ENCODE data around the gene GCK.
"Not testable (repeated sequence)": the region's sequence is repeated elsewhere in the genome, so short reads cannot be mapped to it uniquely, and the experiment has no call there.

The GCK gene

DNA sequence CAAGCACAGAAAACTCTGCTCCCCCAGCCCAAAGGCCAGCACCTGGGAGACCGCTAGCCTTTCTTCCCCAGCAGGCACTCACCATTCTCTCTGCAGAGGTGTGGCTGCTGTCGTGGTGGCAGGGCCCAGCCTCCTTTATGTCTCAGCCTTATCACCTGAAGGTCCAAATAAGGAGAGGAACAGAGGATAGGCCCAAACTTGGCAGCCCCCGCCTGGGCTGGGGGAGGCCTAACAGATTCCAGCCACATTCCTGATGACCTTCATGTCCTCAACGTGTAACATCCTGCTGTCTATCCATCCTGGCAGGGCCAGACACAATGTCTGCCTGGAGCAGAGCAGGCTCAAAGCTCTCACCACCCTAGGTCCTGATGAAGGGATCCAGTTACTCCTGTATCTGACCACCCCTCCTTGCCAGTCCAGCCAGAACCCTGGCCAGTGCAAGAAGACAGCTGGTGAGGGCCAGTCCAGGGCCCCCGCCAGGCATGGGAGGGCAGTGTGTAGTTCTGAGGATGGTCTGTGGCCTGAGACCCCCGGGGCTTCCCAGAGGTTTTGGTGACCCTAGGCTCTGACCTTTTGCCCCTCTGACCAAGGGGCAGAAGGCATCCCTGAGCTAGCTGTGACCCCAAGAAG, 47.9 kb downstream of the GCK start, which contains the start of gene MYL7:
MYL7 (minus strand) TSS at position 112 of the 630 bp plus-strand sequence; CDS start at position 85, 27 bp downstream.
- no peak for DNase-seq (ENCODE audit: low spot score)

DNA sequence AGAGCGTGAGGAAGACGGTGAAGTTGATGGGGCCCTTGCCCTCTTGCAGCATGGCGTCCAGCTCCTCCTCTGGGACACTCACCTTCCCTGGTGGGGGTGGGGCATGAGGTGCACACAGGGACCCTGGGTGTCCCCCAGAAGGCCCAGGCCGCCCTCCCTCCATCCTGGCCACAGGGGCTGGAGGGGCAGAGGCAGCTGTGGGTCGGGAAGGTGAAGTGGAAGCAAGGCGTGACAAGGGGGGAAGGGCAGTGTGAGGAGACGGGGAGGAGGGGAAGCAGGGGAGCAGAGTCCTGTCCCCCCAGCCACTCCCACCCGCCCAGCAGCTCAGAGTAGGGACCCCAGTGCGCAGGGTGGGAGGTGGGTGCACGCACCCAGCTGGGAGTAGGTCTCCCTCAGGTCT, 48.9 kb downstream of the GCK start:
- DNase-seq (ENCODE audit: low spot score): no peak

DNA sequence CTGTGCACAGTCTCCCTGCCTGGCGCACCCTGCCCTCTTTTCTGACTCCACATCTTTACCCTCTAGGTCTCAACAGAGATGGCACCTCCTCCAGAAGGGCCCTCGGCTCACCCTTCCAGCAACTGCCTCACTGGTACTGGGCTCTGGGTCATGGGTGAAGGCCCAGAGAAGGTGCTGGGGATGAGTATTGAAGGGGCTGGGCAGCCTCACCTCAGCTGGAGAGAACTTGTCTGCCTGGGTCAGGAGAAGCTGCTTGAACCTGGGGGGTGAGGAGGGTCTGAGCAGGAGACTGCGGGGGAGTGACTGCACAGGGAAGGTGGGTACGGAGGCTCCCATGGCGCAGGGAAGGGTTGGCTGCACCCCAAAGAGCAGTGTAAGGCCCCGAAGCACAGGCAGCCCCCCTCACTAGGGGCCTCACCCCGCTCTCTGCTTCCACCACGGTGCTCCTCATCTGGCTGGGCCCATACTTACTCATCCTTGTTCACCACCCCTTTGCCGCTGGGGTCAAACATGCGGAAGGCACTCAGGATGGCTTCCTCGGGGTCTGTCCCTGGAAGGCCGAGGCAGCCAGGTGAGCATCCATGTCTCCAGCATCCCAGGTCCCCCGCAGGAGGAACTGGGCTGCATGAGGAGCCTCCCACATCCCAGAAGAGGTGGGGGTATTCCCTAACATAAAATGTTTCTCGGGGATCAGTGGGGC, 49.8 kb downstream of the GCK start:
- DNase-seq (ENCODE audit: low spot score): no peak

DNA sequence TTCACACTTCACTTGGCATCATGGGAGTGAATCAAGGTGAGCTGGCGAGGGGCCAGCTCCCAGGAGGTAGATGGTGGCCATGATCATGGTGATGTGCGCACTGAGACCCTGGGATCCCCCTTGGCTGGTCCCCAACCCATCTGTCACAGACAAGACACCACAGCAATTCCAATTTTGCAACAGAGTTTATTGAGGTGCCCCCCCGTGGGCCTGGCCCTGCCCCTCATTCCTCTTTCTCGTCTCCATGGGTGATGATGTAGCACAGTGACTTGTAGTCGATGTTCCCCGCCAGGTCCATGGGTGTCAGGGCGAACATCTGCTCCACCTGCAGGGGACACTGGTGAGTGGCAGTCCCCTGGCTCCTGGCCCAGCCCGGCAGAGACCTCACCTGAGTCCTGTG, 50.5 kb downstream of the GCK start:
- no peak for DNase-seq (ENCODE audit: low spot score)

DNA sequence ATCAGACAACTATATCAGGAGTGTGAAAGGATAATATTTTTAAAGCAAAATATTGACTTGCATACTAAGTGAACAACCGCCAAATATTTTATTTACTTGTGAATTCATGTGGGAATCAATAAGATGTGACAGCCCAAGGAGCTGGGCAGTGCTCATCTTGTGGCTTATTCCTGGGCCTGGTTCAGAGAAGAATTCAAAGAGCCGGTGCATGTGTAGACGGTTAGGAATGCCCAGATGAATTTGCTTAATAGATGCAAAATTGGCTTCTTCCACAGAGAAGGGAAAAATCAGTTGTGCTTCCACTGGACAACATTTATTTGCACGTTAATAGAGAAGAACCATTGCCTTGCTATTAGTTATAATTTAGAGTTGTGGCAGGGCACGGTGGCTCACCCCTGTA, 52.5 kb downstream of the GCK start:
- DNase-seq (ENCODE audit: low spot score): no peak

DNA sequence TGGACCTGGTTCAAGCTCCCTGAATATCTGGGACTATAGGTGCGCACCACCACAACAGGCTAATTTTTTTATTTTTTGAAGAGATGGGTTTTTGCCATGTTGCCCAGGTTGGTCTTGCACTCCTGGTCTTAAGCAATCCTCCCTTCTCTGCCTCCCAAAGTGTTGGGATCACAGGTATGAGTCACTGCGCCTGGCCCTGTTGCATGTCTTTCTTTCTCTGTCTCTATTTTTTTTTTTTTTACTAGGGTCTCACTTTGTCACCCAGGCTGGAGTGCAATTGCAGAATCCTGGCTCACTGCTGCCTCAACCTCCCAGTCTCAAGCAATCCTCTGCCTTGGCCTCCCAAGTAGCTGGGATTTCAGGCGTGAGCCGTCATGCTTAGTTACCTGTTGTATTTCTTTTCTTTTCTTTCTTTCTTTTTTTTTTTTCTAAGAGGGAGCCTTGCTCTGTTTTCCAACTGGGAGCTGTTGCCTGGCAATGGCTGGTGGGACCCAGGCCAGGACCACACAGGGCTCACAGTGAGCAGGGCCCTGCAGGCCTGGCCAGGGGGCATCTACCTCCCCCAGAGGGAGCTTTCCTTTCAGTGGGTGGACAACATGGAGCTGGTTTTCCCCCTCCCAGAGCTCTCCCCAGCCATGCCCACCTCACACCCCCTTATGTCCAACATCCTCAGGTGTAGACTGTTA, 54.2 kb downstream of the GCK start:
- DNase-seq (ENCODE audit: low spot score): no peak

DNA sequence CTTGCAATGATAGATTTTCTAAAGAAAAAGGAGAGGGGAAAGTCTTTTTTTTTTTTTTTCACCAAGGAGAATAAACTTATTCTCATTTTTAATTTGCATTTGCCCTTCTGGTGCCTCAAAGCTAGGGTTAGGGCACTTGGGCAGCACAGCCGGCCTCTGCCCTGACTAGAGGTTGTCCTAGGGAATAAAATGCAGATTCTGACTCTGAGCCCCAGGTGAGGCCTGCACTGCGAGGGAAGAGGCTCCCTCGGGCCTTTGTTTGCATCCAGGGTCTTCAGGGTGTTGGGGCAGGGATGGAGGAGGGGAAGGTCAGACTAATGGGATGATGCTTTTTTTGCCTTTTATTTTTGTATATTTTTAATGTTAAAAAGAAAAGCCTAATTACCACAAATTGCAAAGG, 55.9 kb downstream of the GCK start:
- DNase-seq (ENCODE audit: low spot score): no peak

DNA sequence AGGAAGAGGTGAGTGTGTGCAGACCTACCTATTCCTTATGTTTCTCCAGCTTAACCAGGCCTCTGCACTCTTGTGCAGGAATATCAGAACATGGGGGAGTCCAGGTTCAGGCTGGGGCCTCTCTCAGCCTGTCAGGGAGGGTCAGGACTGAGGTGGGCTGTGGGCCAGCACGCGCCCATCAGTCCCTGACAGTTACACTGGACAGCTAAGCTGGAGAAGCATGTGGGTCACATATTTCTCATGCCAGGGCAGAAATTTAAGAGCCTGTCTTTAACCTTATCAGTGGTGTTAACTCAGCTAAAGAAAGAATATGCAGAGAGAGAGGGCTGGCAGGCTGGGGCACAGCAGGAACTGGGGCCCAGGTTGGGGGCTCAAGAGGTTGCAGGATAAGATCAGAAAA, 57.2 kb downstream of the GCK start:
- no peak for DNase-seq (ENCODE audit: low spot score)

DNA sequence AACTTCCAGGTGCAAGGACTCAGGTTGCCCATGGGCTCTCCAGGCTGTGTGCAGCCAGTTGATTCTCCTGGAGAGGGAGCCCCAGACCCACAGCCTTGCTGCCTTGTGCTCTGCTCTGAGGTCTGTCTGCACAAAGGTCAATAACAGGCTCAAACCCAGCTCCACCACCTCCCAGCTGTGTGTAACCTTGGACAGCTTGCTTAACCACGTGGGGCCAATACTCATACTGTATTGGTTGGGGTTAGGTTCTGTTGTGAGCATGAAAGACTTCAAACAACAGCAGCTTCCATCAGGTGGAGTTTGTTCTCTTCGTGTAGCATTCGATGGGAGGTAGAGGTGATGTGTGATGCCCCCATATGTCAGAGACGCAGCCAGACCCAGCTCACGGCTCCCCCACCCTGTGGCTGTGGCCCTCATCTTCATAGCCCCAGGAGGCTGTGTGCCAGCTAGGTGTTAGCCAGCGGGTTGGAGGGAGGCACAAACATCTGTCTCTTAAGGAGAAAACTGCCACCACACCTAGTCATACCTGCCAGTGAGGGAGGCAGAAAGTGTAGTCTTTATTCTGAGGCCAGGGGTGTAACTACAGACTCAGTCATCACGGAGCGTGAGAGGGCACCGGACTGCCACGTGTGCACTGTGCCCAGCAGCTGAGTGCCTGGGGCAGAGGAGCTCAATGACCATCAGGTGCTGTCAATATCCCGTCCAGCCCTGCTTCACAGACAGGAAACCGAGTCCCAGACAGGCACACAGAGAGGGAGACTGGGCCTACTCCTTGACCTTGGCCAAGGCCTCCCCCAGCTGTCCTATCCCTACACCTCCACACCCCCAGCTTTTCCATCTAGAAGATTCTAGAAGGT, 57.8 kb downstream of the GCK start:
- DNase-seq (ENCODE audit: low spot score): no peak

DNA sequence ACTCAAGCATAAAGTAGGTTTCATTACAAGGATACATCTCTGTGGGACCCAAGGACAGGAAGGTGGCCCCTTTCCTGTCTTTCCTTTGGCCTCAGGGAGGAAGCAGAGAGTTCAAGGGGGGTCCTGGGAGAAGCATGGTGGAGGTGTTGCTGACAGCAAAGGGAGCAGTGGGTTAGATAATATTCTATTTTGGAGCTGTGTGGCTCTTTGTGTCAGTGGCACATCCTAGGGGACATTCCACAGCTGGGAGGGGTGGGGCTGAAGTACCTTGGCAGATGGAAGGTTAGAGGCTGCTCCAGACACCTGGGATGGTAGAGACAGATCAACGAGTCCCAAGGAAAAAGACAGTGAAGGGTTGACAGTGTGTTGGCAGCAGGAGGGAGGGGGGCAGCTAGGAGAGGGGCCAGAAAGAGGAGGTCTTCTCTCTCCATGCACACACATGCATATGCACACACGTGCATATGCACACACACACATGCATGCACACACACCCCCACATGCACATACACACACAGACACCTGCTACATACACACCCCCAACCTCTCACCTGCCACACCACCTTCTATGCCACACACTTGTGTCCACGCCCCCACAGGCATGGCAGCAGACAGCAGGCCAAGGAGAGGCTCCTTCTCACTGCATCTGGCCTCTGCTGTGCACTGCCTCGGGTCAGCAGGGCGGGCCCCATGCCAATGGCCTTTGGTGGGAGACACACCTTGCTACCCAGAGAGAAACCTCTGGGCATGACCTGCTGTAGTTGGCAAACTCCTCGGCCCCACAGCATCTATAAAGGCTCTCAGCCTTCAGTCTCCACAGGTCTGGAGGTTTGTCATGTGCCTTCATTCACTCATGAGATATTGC, 60.3 kb downstream of the GCK start:
- DNase-seq (ENCODE audit: low spot score): no peak

DNA sequence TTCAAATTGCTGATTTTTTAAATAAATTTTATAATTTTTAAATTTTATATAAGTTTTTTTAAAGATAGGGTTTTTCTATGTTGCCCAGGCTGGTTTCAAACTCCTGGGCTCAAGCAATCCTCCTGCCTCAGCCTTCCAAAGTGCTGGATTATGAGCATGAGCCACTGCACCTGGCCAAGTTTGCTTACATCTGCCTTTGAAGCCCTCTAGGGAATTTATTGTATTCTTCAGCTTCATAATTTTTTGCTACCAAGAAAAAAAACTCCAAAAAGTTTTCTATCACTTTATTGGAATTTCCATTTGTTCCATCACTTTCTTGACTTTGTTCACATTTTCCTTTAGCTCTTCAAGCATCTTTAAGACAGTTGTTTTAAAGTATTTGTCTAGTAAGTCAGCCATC, 62.1 kb downstream of the GCK start:
- no peak for DNase-seq (ENCODE audit: low spot score)

DNA sequence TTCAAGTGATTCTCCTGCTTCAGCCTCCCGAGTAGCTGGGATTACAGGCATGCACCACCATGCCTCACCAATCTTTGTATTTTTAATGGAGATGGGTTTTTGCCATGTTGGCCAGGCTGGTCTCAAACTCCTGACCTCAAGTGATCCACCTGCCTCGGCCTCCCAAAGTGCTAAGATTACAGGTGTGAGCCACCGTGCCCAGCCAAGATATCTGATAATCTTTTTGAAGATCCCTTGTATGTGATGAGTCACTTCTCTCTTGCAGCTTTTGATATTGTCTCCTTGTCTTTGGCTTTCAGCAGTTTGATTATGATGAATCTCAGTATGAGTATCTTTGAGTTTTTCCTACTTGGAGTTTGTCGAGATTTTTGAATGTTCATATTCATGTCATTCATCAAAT, 62.7 kb downstream of the GCK start:
- not testable (repeated sequence) for DNase-seq (ENCODE audit: low spot score)

DNA sequence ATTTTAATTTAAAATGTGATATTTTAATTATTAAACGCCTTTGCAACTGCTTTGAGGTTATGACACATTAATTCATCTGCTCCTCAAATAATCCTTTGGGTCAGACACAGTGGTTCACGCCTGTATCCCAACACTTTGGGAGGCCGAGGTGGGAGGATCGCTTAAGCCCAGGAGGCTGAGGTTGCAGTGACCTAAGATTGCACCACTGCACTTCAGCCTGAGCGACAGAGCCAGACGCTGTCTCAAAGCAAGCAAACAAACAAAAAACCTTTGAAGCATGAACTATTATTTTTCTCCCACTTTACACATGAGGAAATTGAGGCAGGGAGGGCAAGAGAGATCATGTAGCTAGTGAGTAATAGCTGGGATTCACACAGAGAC, 64.4 kb downstream of the GCK start:
- DNase-seq (ENCODE audit: low spot score): no peak

DNA sequence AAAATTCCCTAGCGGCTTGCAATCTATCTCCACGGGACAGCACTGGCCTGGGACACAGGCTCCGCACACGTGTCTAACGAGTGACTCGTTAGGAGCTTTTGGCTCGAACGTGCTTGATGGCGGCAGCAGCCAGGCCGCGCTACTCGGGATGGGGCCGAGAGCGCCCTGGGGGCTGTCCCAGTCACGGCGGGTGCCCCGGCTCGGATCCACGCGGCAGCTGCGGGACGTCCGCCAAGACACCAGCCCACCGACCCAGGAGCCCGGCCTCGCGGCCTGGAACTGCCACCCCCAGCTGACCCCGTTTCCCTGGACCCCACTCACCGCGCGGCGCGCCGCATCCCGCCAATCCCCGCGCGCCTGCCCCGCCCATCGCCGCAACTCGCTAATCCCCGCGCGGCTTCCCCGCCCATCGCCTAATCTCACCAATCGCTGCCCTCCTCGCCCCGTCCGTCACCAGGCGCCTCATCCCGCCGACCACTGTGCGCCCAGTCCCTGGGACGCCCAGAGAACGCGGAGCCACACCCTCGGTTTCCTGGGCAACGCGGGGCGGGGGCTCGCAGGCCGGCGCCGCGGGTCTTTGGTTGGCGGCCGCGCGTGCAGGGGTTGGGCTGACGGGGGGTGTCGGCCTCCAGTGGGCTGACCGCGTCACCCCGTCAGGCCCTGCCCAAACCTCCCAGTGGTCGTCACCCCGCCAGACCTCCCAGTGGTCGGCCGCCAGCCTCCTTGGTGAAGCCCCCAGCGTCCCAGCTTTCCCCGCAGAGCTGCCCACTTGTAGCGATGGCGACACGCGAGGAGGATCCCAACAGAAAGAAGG, 65.8 kb downstream of the GCK start, which contains the start of gene POLD2:
POLD2 (minus strand) TSS at position 359 of the 814 bp plus-strand sequence. CDS start 1,495 bp downstream, outside the sequence.
- DNase-seq (ENCODE audit: low spot score): peak; percentile 99

DNA sequence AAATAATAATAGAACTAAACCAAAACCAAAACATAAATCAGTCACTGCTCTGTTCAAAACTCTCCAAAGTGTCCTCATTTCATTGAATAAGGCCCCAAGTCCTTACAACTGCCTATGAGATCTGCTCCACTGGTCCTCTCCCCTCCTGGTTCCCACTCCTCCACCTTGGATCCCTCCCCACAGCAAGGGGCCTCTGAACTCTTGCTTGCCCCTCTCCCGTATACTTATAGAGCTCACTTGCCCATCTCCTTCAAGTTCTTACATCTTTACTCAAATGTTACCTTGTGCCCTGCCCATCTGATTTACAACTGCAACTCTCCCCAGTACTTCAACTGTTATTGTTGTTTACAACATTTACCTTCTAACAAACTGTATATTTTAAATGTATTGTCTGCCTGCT, 66.7 kb downstream of the GCK start:
- no peak for DNase-seq (ENCODE audit: low spot score)

DNA sequence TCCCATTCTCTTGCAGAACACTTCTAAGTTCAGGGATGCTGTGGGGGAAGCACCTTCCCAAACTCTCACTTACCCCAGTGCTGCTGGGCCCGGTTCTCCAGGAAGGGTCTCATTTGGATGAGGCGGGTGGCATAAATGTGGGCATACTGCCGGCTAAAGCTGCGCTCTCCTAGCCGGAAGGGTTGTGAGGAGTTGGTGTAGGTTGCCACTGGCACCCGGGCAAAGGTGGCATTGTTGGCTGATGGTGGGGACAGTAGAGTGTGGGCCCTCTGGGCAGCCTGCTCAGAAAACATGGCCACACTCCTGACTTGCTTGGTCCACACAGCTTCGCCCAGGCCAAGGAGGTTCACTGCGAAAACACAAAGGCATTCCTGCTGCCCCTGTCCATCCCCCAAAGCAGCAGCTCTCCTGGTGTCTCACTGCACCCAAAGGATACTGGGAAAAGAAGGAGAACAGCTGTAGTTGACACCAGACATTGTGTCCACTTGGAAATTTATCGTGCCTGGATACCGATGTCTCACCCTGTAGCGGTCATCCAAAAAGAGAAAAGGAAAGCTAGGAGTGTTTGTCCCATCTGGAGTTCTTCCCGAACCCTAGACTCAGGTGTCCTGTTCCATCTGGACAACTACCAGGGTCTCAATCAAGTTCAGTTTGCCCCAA, 67.3 kb downstream of the GCK start:
- no peak for DNase-seq (ENCODE audit: low spot score)

DNA sequence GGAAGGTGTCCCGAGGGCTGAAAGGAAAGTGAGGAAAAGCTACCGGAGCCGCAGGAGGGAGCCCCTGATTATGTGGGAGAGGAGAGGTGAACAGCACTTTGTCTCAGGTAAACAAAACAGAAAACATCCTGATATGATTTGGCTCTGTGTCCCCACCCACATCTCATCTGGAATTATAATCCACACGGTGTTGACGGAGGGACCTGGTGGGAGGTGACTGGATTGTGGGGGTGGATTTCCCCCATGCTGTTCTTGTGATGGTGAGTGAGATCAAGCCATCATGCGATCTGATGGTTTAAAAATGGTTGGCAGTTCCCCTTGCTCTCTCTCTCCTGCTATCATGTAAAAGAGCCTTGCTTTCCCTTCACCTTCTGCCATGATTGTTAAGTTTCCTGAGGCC, 68.8 kb downstream of the GCK start:
- no peak for DNase-seq (ENCODE audit: low spot score)

DNA sequence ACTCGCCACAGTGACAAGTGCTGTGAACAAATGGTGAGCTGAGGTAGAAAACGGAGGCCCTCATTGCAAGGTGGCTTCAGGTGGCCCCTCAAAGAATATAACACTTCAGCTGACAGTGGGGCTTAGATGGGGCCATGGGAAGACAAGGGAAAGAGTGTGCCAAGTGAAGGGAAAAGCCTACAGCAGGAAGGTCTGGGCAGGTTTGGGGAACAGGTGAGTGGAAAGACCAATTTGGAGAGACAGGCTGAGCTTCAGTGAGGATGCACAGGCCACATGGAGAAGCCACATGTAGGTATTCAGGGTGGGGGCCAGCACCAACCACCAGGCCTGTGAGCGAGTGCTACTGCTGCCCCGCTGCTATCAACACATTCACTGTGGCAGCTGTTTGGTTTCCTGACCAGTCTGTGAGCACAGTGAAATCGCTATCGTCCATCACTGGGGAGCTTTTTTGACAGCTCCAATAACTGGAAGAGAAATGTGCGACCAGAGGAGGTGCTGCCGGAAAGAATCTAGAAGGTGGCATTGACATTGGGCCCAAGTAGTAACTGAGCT, 69.3 kb downstream of the GCK start:
- DNase-seq (ENCODE audit: low spot score): no peak

DNA sequence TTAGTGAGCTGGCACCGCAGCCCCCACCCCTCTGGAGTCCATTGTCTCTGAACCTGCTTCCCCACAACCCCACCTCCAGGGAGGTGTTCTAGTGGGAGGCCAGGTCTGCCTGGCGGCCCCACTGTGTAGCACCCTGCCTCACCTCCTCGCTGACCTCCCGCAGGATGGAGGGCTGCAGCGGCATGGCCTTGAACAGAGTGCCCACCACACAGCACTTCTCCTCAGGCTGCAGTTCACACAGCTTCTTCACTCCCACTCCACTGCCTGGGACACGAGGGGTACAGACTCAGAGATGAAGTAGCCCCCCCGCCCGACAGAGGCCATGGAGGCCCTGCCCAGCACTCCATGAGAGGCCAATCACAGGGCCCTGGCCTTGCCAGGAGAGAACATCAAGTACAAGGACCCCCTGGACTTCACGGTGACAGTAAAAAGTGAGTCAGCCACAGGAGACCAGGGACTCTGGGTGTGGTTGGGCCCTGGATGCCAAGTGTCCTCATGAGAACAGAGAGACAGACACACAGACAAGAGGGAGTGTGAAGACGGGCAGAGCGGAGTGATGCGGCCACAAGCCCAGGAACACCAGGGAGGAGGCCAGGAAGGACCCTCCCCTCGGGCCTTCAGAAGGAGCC, 71.3 kb downstream of the GCK start:
- DNase-seq (ENCODE audit: low spot score): no peak

All from activated CD4-positive, alpha-beta T cell treated with anti-CD3 and anti-CD28 coated beads, Interleukin-2, Interleukin-4, amounts not matched to agents 100 ng/mL and 50 ng/mL, durations not matched to agents 16 hours and 8 hours (primary cell).